Lung (tissue), 12 donors: ENCODE measurements around the gene SOX6. TPM values are rescaled to one million over a fixed set of nuclear protein-coding genes. Genes with fewer than 3 reads are reported as not detected.

ENCODE experiments used
- ATAC-seq: fragments of 200-7000 bp; cut with Tn5 transposase; one replicate; pipeline ENCODE4 v1.9.1; 2020; ENCODE audit warnings: moderate number of reproducible peaks; ENCODE audit not compliant: insufficient read depth, low FRiP score
- DNase-seq, 3 donors: peaks; one replicate each; pipeline ENCODE4 v3.0.0-alpha.2; 2013 to 2017
- H3K27ac ChIP-seq, 2 donors: one replicate each; pipeline ENCODE4 v1.5.1; 2013; ENCODE audit warnings: mild to moderate bottlenecking in 2 of 2, moderate library complexity in 2 of 2, control low read depth in 1 of 2, inconsistent platforms in 1 of 2, low read depth in 1 of 2, low read length in 1 of 2
- H3K27me3 ChIP-seq, 3 donors: one replicate each; pipeline ENCODE4 v1.5.1; 2013; ENCODE audit warnings: low read length in 2 of 3; ENCODE audit not compliant: control insufficient read depth in 3 of 3, insufficient read depth in 3 of 3
- H3K36me3 ChIP-seq, 4 donors: one replicate each; pipeline ENCODE4 v1.5.1; 2013; ENCODE audit warnings: low read length in 4 of 4, mild to moderate bottlenecking in 1 of 4, moderate library complexity in 1 of 4; ENCODE audit not compliant: control insufficient read depth in 4 of 4, insufficient read depth in 4 of 4
- H3K4me1 ChIP-seq, 5 donors: one replicate each; pipeline ENCODE4 v1.5.1; 2013; ENCODE audit warnings: low read length in 5 of 5, mild to moderate bottlenecking in 2 of 5, moderate library complexity in 1 of 5; ENCODE audit not compliant: control insufficient read depth in 5 of 5, insufficient read depth in 5 of 5
- H3K4me3 ChIP-seq: one replicate; pipeline ENCODE4 v1.5.1; 2013; ENCODE audit warnings: mild to moderate bottlenecking, control low read depth, moderate library complexity
- H3K9ac ChIP-seq, 2 donors: one replicate each; pipeline ENCODE4 v1.5.1; 2013; ENCODE audit warnings: low read length in 2 of 2, control low read depth in 1 of 2; ENCODE audit not compliant: insufficient read depth in 1 of 2
- H3K9me3 ChIP-seq, 4 donors: one replicate each; pipeline ENCODE4 v1.5.1; 2013; ENCODE audit warnings: low read length in 3 of 4, mild to moderate bottlenecking in 1 of 4, moderate library complexity in 1 of 4; ENCODE audit not compliant: control insufficient read depth in 4 of 4, insufficient read depth in 3 of 4
- WGBS, 2 donors: extraction: QIAGEN DNeasy Blood & Tissue Kit; methylation state at CpG; one replicate each; pipeline ENCODE4 v1.1.7; 2013; 5-methylcytosine and 5-hydroxymethylcytosine counted together
- polyA plus RNA-seq, 2 donors: library from polyadenylated mRNA; stranded (reverse); fragments of 200-250 nt; gene quantifications; one replicate each; pipeline ENCODE4 v1.2.1, GENCODE V29; 2013
- total RNA-seq, 2 donors: library from RNA; depleted of rRNA in 1 of 2; stranded (reverse); fragments of >200 nt in 1 of 2; gene quantifications; one replicate each; pipeline ENCODE4 v1.2.1, GENCODE V29; 2014 to 2021
- TF ChIP-seq, protein P1 (sequence below): IDR thresholded peaks from 2 replicates; pipeline ENCODE4 v1.5.1; 2012; ENCODE audit warnings: mild to moderate bottlenecking; ENCODE audit errors: control extremely low read depth, extremely low read depth
- donor health status: control.
- donor health status: control.
- donor health status: Bipolar disorder and iron deficiency.
- donor health status: healthy.
- donor health status: DM: yes; HTN: yes; CAD: no.

SOX6 gene
- total and polyA plus RNA-seq, 4 donors: 0.58 to 31.7 (median 7.4) TPM

- Histone ChIP-seq H3K9me3 (no peaks in the 10 kb centered on the region), H3K9ac (no peak overlapping the region), H3K4me1 (peaks cover 0 to 22% (median 3%) of the 10 kb centered on the region in 5 donors), H3K4me3 (no peak overlapping the region), H3K27me3 (no peaks in the 10 kb centered on the region), H3K36me3 (no peaks in the 10 kb centered on the region), H3K27ac (no peak overlapping the region)
- WGBS, 2 donors: 75 to 82% methylated on average over 4 of the region's 4 CpGs
- DNase-seq (peak in 1 of 3 donors; percentile 24), ATAC-seq (no peak)
- TF ChIP-seq, protein P1, sequence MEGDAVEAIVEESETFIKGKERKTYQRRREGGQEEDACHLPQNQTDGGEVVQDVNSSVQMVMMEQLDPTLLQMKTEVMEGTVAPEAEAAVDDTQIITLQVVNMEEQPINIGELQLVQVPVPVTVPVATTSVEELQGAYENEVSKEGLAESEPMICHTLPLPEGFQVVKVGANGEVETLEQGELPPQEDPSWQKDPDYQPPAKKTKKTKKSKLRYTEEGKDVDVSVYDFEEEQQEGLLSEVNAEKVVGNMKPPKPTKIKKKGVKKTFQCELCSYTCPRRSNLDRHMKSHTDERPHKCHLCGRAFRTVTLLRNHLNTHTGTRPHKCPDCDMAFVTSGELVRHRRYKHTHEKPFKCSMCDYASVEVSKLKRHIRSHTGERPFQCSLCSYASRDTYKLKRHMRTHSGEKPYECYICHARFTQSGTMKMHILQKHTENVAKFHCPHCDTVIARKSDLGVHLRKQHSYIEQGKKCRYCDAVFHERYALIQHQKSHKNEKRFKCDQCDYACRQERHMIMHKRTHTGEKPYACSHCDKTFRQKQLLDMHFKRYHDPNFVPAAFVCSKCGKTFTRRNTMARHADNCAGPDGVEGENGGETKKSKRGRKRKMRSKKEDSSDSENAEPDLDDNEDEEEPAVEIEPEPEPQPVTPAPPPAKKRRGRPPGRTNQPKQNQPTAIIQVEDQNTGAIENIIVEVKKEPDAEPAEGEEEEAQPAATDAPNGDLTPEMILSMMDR: no peak
These were observed 238.2 kb downstream of the SOX6 start for GRCh38 chr11:16117989-16118756.

- H3K27me3 ChIP-seq: no peaks in the 10 kb centered on the region
- TF ChIP-seq, protein P1: no peak
- H3K9ac ChIP-seq: no peak overlapping the region
- no peaks in the 10 kb centered on the region for H3K9me3 ChIP-seq
- no peak for ATAC-seq
- 80 to 86% methylated on average over 1 of the region's 1 CpG for WGBS, 2 donors
- H3K4me3 ChIP-seq: no peak overlapping the region
- peaks cover 0 to 36% (median 4%) of the 10 kb centered on the region in 5 donors for H3K4me1 ChIP-seq
- no peak for DNase-seq
- H3K36me3 ChIP-seq: no peaks in the 10 kb centered on the region
- no peak overlapping the region for H3K27ac ChIP-seq
These were observed 241.1 kb downstream of the SOX6 start for GRCh38 chr11:16114978-16115871.

DNA sequence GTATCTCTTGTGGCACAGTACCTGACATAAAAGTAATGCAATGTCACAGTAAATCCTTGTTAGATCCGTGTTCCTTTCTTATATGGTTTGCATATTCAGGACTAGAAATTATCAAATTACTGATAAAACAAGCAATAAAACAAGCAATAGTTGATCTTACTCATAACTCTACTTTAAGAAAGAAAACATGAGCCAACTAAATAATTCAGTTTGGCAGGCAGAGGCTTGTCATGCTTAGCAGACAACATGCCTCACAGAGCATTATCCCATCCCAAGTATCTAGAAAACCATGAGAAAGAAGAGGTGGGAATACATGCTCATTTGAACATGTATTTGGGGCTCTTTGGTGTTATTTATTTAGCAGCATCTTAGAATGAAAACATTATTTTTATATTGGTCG lies 241.9 kb downstream of the SOX6 start:
- no peaks in the 10 kb centered on the region for H3K36me3 ChIP-seq
- ATAC-seq (no peak), DNase-seq (peak in 1 of 3 donors; percentile 29)
- TF ChIP-seq, protein P1: no peak
- WGBS, 2 donors: 85 to 88% methylated on average over 2 of the region's 2 CpGs
- H3K9ac ChIP-seq: no peak overlapping the region
- no peak overlapping the region for H3K27ac ChIP-seq
- no peaks in the 10 kb centered on the region for H3K27me3 ChIP-seq
- H3K4me3 ChIP-seq: no peak overlapping the region
- H3K4me1 ChIP-seq: peaks cover 0 to 35% (median 4%) of the 10 kb centered on the region in 5 donors
- H3K9me3 ChIP-seq: no peaks in the 10 kb centered on the region
